Measurements from ENCODE around the gene SH3BP5. TPM values are rescaled to one million over a fixed set of nuclear protein-coding genes. Genes with fewer than 3 reads are reported as not detected.

SH3BP5 gene
- total RNA-seq, 1 donor from 2014 or later, result 9.3 TPM

DNA sequence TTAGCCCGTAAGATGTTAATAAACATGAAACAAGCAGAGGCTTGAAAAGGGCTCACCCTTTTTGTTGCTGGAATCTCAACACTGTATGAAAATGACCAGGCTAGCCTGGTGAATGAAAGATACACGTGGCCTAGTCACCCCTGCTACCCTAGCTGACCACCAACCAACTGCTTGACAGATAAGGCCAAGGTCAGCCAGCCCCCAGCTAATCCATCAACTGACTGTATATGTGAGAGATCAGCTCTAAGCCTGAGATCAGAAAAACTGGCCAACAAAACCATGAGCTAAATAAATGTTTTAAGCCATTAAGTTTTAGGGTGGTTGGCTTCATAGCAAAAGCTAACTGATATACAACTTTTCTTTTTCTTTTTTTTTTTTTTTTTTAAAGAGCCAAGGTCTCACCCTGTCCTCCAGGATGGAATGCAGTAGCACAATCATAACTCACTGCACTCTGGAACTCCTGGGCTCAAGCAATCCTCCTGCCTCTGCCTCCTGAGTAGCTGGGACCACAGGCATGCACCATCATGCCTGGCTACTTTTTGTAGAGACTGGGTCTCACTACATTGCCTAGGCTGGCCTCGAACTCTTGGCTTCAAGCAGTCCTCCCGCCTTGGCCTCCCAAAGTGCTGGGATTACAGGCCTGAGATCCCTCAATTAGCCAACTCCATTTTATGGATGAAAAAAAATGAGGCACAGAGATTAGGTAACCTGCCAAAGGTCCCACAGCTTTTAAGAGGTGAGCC, 34.6 kb downstream of the SH3BP5 start:
- Histone ChIP-seq H3K4me3 (ENCODE audit: low read depth, low read length) (no peak overlapping the region), H3K36me3 (ENCODE audit: control insufficient read depth, insufficient read depth, low read length) (no peaks in the 10 kb centered on the region), H3K27me3 (ENCODE audit: control insufficient read depth, insufficient read depth, low read length) (no peaks in the 10 kb centered on the region)
- DNase-seq (ENCODE audit: low read depth), result no peak
- TF ChIP-seq, protein P1, sequence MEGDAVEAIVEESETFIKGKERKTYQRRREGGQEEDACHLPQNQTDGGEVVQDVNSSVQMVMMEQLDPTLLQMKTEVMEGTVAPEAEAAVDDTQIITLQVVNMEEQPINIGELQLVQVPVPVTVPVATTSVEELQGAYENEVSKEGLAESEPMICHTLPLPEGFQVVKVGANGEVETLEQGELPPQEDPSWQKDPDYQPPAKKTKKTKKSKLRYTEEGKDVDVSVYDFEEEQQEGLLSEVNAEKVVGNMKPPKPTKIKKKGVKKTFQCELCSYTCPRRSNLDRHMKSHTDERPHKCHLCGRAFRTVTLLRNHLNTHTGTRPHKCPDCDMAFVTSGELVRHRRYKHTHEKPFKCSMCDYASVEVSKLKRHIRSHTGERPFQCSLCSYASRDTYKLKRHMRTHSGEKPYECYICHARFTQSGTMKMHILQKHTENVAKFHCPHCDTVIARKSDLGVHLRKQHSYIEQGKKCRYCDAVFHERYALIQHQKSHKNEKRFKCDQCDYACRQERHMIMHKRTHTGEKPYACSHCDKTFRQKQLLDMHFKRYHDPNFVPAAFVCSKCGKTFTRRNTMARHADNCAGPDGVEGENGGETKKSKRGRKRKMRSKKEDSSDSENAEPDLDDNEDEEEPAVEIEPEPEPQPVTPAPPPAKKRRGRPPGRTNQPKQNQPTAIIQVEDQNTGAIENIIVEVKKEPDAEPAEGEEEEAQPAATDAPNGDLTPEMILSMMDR (IDR thresholded peaks at IDR 0.05; ENCODE audit: insufficient read depth, low read length, poor library complexity, severe bottlenecking), result no peak

DNA sequence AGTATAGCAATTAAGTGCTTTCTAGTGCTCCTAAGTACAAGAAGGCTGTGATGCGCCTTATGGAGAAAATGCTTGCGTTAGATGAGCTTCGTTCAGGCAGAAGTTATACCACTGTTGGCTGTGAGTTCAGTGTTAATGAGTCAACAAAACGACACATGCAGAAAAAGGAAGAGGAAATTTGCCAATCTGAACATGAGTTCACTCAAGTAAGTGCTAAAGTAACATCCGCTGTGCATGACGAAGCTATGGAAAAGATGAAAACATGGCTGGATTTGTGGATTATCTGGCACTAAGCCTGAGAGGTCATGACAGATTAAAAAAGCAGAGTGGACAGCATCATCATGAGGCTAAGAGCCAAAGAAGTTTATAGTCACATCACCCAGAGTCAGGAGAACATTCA, 36.9 kb downstream of the SH3BP5 start:
- Histone ChIP-seq H3K36me3 (ENCODE audit: control insufficient read depth, insufficient read depth, low read length) (no peaks in the 10 kb centered on the region), H3K4me3 (ENCODE audit: low read depth, low read length) (no peak overlapping the region), H3K27me3 (ENCODE audit: control insufficient read depth, insufficient read depth, low read length) (no peaks in the 10 kb centered on the region)
- TF ChIP-seq, protein P1 (IDR thresholded peaks at IDR 0.05; ENCODE audit: insufficient read depth, low read length, poor library complexity, severe bottlenecking), result no peak
- no peak for DNase-seq (ENCODE audit: low read depth)

DNA sequence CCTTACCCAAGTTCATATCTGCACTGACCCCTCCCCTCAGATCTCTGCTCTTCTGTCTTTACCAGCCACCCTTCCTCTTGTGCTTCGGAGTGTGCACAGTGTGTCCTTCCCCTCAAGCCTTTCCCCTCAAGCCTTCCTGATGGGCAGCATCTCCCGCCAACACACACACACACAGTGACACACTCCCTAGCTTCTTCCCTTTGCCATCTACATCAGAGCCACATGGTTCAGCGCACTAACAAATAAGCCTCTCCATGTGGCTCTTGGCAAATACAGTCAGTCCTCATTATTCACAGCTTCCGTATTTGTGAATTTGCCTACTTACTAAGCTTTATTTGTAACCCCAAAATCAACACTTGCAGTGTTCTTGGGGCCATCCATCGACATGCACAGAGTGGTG, 37.5 kb downstream of the SH3BP5 start:
- Histone ChIP-seq H3K27me3 (ENCODE audit: control insufficient read depth, insufficient read depth, low read length) (no peaks in the 10 kb centered on the region), H3K36me3 (ENCODE audit: control insufficient read depth, insufficient read depth, low read length) (no peaks in the 10 kb centered on the region), H3K4me3 (ENCODE audit: low read depth, low read length) (no peak overlapping the region)
- TF ChIP-seq, protein P1 (IDR thresholded peaks at IDR 0.05; ENCODE audit: insufficient read depth, low read length, poor library complexity, severe bottlenecking), result no peak
- no peak for DNase-seq (ENCODE audit: low read depth)

DNA sequence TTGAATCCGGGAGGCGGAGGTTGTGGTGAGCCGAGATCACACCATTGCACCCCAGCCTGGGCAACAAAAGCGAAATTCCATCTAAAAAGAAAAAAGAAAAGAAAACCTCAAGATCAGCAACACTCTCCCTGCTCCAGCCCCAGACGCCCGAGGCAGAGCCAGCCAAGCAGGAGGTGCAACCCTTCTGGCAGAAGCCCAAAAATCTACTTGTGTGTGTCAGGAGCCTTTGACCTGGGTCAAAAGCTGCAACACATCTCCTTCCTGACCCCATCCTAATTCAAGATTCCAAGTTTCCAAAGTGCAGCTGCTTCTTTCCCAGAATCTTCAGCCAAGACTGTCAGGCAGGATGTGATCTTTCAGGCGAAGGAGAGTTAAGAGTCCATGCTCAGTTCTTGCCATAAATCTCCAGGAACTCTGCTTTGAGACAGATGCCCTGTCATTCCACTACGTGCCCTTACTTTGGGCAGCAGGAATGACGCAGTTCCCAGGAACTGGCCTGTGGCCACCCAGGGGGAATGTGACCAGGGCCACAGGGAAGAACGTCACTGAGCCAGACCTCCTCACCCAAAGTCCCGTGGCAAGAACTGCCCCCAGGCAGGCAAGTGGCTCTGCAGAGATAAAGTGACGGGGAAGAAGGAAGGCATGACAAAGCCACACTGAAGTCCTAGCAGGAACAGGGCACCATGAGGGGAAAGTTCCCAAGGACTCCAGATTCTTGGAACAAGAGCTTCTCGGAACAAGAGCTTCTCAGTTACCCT, 39.4 kb downstream of the SH3BP5 start:
- TF ChIP-seq, protein P1 (IDR thresholded peaks at IDR 0.05; ENCODE audit: insufficient read depth, low read length, poor library complexity, severe bottlenecking), result no peak
- no peak for DNase-seq (ENCODE audit: low read depth)
- H3K4me3 ChIP-seq (ENCODE audit: low read depth, low read length), result no peak overlapping the region
- H3K36me3 ChIP-seq (ENCODE audit: control insufficient read depth, insufficient read depth, low read length), result no peaks in the 10 kb centered on the region
- H3K27me3 ChIP-seq (ENCODE audit: control insufficient read depth, insufficient read depth, low read length), result no peaks in the 10 kb centered on the region

DNA sequence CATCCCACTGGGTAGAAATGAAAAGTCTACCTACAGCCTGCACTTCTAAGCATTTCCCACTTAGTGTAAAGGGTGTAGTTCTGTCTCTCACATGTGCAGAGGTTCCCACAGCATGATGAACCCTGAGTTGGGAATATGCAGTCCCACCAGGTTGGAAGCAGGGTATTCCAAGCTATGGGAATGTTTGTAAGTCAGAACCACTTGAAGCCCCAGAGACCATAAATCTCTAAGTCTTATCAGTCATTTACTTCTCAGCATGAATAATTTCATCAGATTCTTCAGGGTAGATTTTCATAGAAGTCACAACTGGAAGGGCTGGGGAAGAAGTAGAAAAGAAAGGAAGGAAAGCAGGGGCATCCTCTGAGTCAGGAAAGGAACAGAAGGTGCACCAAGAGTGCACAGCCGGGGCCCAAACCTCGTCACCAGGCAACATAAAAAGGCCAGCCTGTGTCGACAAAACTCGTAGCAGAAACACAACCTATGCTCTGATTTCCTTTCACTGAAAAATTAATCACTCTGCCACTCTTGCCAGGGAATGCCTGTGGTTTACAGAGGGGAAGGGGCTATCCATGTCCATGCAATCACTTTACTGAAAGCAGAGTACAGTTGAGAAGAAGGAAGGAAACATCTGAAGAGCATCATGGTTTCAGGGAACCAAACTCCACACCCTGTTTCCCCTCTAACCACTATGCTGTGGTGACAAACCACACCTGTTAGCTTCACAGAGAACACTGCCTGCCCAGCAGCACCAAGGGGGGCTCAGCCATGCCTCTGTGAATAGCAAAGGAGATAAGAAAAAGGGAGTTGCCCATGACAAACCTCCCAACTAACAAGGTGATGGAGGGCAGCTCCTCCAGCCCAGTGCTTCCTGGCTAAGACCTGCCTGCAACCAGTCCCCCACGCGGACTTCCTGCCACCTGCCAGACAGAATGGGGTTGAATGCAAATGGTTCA, 40.5 kb downstream of the SH3BP5 start:
- H3K27me3 ChIP-seq (ENCODE audit: control insufficient read depth, insufficient read depth, low read length), result no peaks in the 10 kb centered on the region
- no peak for DNase-seq (ENCODE audit: low read depth)
- TF ChIP-seq, protein P1 (IDR thresholded peaks at IDR 0.05; ENCODE audit: insufficient read depth, low read length, poor library complexity, severe bottlenecking), result no peak
- no peak overlapping the region for H3K4me3 ChIP-seq (ENCODE audit: low read depth, low read length)
- no peaks in the 10 kb centered on the region for H3K36me3 ChIP-seq (ENCODE audit: control insufficient read depth, insufficient read depth, low read length)
